ENCODE results near the gene LDLRAP1. TPM values are rescaled to one million over a fixed set of nuclear protein-coding genes. Genes with fewer than 3 reads are reported as not detected.
A peak's percentile ranks its signal among the peaks of the same experiment; 100 is the strongest.

The LDLRAP1 gene
- total and polyA plus RNA-seq, 8 donors = 10.6 to 73.7 (median 17.6) TPM; not detected in 1

DNA sequence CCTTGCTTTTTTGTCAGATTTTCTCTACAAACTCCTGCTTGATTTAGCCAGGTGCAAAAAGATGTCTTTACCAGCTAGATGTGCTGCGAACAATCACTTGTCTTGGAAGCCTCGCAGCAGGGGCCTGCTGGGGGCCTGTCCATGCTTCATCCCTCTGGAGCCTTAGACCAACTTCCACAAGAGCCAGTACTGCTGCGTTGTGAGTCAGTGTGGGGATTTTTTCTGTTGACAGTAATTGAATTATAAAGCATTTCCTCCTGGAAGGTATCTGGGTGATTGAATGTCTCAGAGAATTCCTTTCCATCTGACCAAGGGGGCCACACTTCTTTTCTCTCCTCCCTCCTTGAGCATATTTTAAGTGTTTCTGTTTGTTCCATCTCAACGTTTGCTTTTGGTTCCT, 40.4 kb upstream of the LDLRAP1 start:
- intact Hi-C loops (cut with DNase I; ENCODE audit: low total_unique reads) = no loop called here
- WGBS, 5 donors = 56 to 67% (median 60%) methylated on average over 4 of the region's 4 CpGs
- no peaks in the 10 kb centered on the region for H3K27me3 ChIP-seq
- H3K4me3 ChIP-seq = no peak overlapping the region
- peaks cover 0 to 20% (median 11%) of the 10 kb centered on the region in 4 donors for H3K4me1 ChIP-seq
- TF ChIP-seq POLR2AphosphoS5 (IDR thresholded peaks at IDR 0.05) = no peak
- TF ChIP-seq EP300 (IDR thresholded peaks at IDR 0.05) = no peak
- TF ChIP-seq, protein P1, sequence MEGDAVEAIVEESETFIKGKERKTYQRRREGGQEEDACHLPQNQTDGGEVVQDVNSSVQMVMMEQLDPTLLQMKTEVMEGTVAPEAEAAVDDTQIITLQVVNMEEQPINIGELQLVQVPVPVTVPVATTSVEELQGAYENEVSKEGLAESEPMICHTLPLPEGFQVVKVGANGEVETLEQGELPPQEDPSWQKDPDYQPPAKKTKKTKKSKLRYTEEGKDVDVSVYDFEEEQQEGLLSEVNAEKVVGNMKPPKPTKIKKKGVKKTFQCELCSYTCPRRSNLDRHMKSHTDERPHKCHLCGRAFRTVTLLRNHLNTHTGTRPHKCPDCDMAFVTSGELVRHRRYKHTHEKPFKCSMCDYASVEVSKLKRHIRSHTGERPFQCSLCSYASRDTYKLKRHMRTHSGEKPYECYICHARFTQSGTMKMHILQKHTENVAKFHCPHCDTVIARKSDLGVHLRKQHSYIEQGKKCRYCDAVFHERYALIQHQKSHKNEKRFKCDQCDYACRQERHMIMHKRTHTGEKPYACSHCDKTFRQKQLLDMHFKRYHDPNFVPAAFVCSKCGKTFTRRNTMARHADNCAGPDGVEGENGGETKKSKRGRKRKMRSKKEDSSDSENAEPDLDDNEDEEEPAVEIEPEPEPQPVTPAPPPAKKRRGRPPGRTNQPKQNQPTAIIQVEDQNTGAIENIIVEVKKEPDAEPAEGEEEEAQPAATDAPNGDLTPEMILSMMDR (IDR thresholded peaks at IDR 0.05) = no peak
- no peak for TF ChIP-seq POLR2A (IDR thresholded peaks at IDR 0.05)
- no peaks in the 10 kb centered on the region for H3K9me3 ChIP-seq
- peak overlapping the region in 2 of 5 donors; percentile 9 to 57 for H3K27ac ChIP-seq
- peaks cover 0 to 31% (median 24%) of the 10 kb centered on the region in 4 donors for H3K36me3 ChIP-seq
- no peak for DNase-seq

DNA sequence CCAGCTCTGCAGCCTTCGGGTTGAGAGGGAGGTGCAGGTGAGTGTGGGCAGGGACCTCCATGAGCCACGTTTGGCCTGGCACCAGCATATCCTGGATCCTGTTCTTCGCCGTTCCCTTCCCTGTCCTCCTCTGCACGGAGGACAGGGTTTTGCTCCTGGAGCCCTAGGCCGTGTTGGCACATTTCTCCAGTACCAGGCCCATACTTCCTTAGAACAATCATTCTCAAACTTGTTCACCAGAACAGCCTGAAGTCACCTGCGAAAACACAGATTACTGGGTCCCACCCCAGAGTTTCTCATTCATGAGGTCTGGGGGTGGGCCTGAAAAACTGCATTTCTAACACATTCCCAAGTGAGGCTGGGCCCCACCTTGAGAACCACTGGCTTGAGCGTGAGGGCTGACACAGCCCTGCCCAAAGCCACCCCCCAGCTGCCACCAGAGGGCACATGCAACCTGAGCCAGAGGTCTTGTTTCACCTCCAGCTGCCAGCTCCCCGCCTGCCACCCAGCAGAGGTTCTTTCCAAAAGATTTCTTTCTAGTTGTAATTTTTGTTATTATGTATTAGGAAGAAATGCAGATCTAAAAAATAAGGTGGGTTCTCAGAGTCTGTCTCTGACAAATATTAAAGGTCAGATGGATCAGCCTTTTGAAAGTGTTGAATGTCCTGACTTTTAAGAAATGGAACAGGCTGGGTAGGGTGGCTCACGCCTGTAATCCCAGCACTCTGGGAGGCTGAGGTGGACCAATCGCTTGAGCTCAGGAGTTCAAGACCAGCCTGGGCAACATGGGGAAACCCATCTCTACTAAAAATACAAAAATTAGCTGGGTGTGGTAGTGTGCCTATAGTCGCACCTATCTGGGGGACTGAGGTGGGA, 39.6 kb upstream of the LDLRAP1 start:
- intact Hi-C loops (cut with DNase I; ENCODE audit: low total_unique reads) = no loop called here
- no peak overlapping the region for H3K4me3 ChIP-seq

DNA sequence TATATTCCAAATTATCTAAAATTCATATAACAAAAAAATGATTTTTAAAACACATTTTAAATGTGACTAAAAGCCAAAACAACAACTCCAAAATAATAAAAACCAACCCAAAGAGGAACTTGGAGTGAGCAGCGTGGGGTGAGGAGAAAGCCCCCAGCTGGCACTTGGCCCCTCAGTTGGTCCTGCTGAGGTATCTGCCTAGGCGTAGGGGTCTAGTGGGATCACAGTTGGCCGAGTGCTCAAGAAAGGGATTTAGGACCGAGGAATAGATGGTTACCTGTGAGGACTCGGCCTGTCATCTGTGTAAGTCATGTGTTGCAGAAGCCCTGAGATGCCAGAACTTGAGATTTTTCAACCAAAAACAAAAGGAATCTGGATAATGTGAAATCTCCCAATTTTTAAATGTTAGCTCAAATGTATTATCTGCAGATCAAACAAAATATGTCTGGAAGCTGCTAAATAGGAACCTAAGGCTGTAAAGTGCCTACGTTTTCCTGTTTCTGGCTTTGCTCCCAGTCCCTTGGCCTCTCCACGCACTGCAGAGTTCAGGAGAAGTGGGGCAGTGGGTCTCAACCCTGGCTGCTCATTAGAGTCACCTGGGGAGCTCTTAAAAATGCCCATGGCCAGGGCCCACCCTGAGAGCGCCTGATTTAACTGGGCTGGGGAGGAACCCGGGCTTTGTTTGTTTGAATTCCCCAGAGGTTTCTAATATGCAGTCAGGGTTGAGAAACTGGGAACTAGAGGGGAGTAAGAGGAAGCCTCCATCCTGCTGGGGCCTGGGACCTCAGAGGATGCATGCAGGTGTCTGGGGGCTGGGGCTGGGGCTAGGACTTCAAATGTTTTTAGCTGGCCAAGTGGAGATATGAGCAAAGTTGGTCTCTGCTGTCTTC, 38.5 kb upstream of the LDLRAP1 start:
- WGBS, 5 donors = 64 to 71% (median 68%) methylated on average over 9 of the region's 9 CpGs
- Histone ChIP-seq H3K4me1 (peaks cover 0 to 20% (median 11%) of the 10 kb centered on the region in 4 donors), H3K36me3 (peaks cover 0 to 11% (median 6%) of the 10 kb centered on the region in 4 donors), H3K9me3 (no peaks in the 10 kb centered on the region), H3K4me3 (no peak overlapping the region), H3K27ac (no peak overlapping the region), H3K27me3 (no peaks in the 10 kb centered on the region)
- no peak for TF ChIP-seq EP300 (IDR thresholded peaks at IDR 0.05)
- TF ChIP-seq, protein P1 (IDR thresholded peaks at IDR 0.05) = no peak
- TF ChIP-seq POLR2A (IDR thresholded peaks at IDR 0.05) = no peak
- intact Hi-C loops (cut with DNase I; ENCODE audit: low total_unique reads) = no loop called here
- no peak for DNase-seq

More for the DNA sequence above, 39.6 kb upstream of the LDLRAP1 start:
- H3K36me3 ChIP-seq = peaks cover 0 to 22% (median 15%) of the 10 kb centered on the region in 4 donors
- no peaks in the 10 kb centered on the region for H3K27me3 ChIP-seq
- DNase-seq = peak; percentile 79 to 87
- TF ChIP-seq POLR2A (IDR thresholded peaks at IDR 0.05) = no peak
- TF ChIP-seq, protein P1 (IDR thresholded peaks at IDR 0.05) = peak in 5 of 7 experiments; percentile 32 to 67 (median 57)
- TF ChIP-seq POLR2AphosphoS5 (IDR thresholded peaks at IDR 0.05) = no peak
- TF ChIP-seq EP300 (IDR thresholded peaks at IDR 0.05) = no peak
- H3K27ac ChIP-seq = peak overlapping the region in 3 of 5 donors; percentile 9 to 57 (median 18)
- H3K4me1 ChIP-seq = peaks cover 0 to 20% (median 11%) of the 10 kb centered on the region in 4 donors
- H3K9me3 ChIP-seq = no peaks in the 10 kb centered on the region
- 48 to 71% (median 54%) methylated on average over 6 to 12 of the region's 12 CpGs for WGBS, 5 donors
